T-cell (primary cell): ENCODE data around the gene SLC52A1. TPM values are rescaled to one million over a fixed set of nuclear protein-coding genes. Genes with fewer than 3 reads are reported as not detected.
A peak's percentile ranks its signal among the peaks of the same experiment; 100 is the strongest.

Experiments used
- ATAC-seq, 4 experiments: fragments of 200-7000 bp in 3 of 4; fragments of 150-1000 bp in 1 of 4; cut with Tn5 transposase; replicated peaks in 1 of 4; 1 replicate in 3 of 4; 2 replicates in 1 of 4; pipeline ENCODE4 v1.10.0; 2021; ENCODE audit warnings: moderate library complexity in 3 of 4, mild to moderate bottlenecking in 2 of 4, moderate number of reproducible peaks in 1 of 4
- CTCF ChIA-PET, 2 donors: fragments of 300-600 bp; sonication (Branson Sonifier 250); formaldehyde crosslinking; loops; one replicate each; lab custom pipeline; 2022; ENCODE audit warnings: antibody characterized with exemption in 2 of 2; lab: Charles Lee
- POLR2A ChIA-PET, 2 donors: fragments of 300-600 bp; sonication (Branson Sonifier 250); formaldehyde crosslinking; loops; one replicate each; lab custom pipeline; 2022; ENCODE audit warnings: antibody characterized with exemption in 2 of 2; lab: Charles Lee
- DNase-seq, 35 experiments: peaks; one replicate each; pipeline versions ENCODE4 v3.0.0 to v3.0.0-alpha.2; 2013 to 2023
- H3K27ac ChIP-seq: one replicate; pipeline ENCODE4 v1.5.1; 2013; ENCODE audit warnings: low read length
- H3K27me3 ChIP-seq, 2 experiments: replicated peaks in 1 of 2; 1 replicate in 1 of 2; 2 replicates in 1 of 2; pipeline versions ENCODE4 v1.6.1 to v1.7.0; 2013; ENCODE audit warnings: low read length in 1 of 2, mixed read lengths in 1 of 2; ENCODE audit not compliant: control insufficient read depth in 2 of 2, insufficient read depth in 2 of 2; ENCODE audit errors: extremely low read depth in 1 of 2
- H3K36me3 ChIP-seq, 2 donors: 1 replicate in 1 of 2; 2 replicates in 1 of 2; pipeline versions ENCODE4 v1.6.1 to v1.7.0; 2013; ENCODE audit warnings: low read length in 1 of 2; ENCODE audit not compliant: control insufficient read depth in 2 of 2, insufficient read depth in 1 of 2; ENCODE audit errors: extremely low read depth in 1 of 2
- H3K4me1 ChIP-seq, 2 experiments: 1 replicate in 1 of 2; 2 replicates in 1 of 2; pipeline versions ENCODE4 v1.6.1 to v1.7.0; 2013; ENCODE audit warnings: low read length in 2 of 2, mixed read lengths in 1 of 2; ENCODE audit not compliant: insufficient read depth in 2 of 2, control insufficient read depth in 1 of 2; ENCODE audit errors: extremely low read depth in 1 of 2
- H3K4me3 ChIP-seq, 2 donors: 1 replicate in 1 of 2; 2 replicates in 1 of 2; pipeline versions ENCODE4 v1.5.1 to v1.7.0; 2013; ENCODE audit warnings: mild to moderate bottlenecking in 2 of 2, low read length in 1 of 2, moderate library complexity in 1 of 2; ENCODE audit not compliant: control insufficient read depth in 1 of 2; ENCODE audit errors: extremely low read depth in 1 of 2
- H3K9me3 ChIP-seq: 2 replicates; pipeline ENCODE4 v1.7.0; 2013
- H3K27ac Mint-ChIP-seq, 2 donors: one replicate each; pipeline ENCODE4 v1.8.0; 2020 to 2021; ENCODE audit warnings: mild to moderate bottlenecking in 2 of 2, mixed read lengths in 2 of 2
- H3K27me3 Mint-ChIP-seq, 2 donors: one replicate each; pipeline ENCODE4 v1.8.0; 2021 to 2022; ENCODE audit warnings: mixed read lengths in 2 of 2
- H3K36me3 Mint-ChIP-seq: one replicate; pipeline ENCODE4 v1.8.0; 2021; ENCODE audit warnings: mixed read lengths
- H3K4me1 Mint-ChIP-seq, 3 donors: one replicate each; pipeline ENCODE4 v1.8.0; 2020 to 2022; ENCODE audit warnings: mixed read lengths in 3 of 3, mild to moderate bottlenecking in 1 of 3
- H3K4me3 Mint-ChIP-seq, 3 donors: one replicate each; pipeline ENCODE4 v1.8.0; 2020 to 2022; ENCODE audit warnings: mild to moderate bottlenecking in 3 of 3, mixed read lengths in 3 of 3, moderate library complexity in 3 of 3
- H3K9me3 Mint-ChIP-seq, 3 donors: one replicate each; pipeline ENCODE4 v1.8.0; 2020 to 2022; ENCODE audit warnings: mixed read lengths in 3 of 3
- WGBS: methylation state at CpG from one replicate; pipeline ENCODE4 v1.1.5; 2013; ENCODE audit warnings: missing lambda C conversion rate; ENCODE audit not compliant: insufficient coverage; 5-methylcytosine and 5-hydroxymethylcytosine counted together
- total RNA-seq, 35 experiments: library from RNA in 6 of 35; stranded (reverse) in 6 of 35; fragments of 120-200 nt in 1 of 35; gene quantifications; one replicate each; pipeline versions ENCODE4 v1.2.1 to v1.2.4 and lab custom pipeline; 2013 to 2026

Gene SLC52A1
- total RNA-seq, 5 donors from 2014 or later (not counting 1 experiment from before 2014, with no cell fraction given), result 0.14 to 0.62 (median 0.25) TPM; not detected in 2

DNA sequence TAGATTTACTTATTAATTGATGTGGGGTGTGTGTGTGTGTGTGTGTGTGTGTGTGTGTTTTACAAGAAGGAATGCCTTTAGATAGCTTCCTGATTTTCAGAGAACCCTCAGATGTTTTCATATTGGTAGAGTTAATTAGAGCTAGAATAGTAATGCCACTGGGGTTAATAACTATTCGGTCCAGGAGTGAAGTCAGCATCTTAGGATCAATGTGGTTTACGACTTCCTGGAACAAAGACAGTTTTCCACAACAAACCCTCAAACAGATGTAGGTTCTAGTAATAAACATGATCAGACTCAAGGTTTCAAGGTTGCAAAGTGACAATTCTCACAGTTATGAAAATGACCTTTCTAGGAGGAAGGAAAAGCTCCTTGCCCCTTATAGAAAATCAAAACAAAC is 12.2 kb upstream of the SLC52A1 start:
- Histone ChIP-seq H3K27me3 (no peaks in the 10 kb centered on the region), H3K36me3 (no peaks in the 10 kb centered on the region), H3K4me3 (no peak overlapping the region), H3K27ac (peak overlapping the region; percentile 43), H3K4me1 (peaks cover 33 to 70% of the 10 kb centered on the region in 2 experiments), H3K9me3 (no peaks in the 10 kb centered on the region)
- CTCF ChIA-PET, result interaction anchor here in 1 of 2 donors (0.6 kb wide), 1 partner anchor 176 kb away, joined by 5 read pairs; no protein-coding TSS in a partner anchor
- Mint-ChIP-seq H3K36me3 (peaks cover 8% of the 10 kb centered on the region), H3K27me3 (no peaks in the 10 kb centered on the region), H3K4me3 (peak overlapping the region in 2 of 3 donors; percentile 18 to 52), H3K4me1 (peaks cover 67 to 76% (median 68%) of the 10 kb centered on the region in 3 donors), H3K27ac (peak overlapping the region; percentile 96 to 99), H3K9me3 (no peaks in the 10 kb centered on the region)
- DNase-seq (no peak), ATAC-seq (no peak)
- WGBS, result no CpG with 5 or more reads among the region's 2 CpGs
- POLR2A ChIA-PET, result no interaction called here

DNA sequence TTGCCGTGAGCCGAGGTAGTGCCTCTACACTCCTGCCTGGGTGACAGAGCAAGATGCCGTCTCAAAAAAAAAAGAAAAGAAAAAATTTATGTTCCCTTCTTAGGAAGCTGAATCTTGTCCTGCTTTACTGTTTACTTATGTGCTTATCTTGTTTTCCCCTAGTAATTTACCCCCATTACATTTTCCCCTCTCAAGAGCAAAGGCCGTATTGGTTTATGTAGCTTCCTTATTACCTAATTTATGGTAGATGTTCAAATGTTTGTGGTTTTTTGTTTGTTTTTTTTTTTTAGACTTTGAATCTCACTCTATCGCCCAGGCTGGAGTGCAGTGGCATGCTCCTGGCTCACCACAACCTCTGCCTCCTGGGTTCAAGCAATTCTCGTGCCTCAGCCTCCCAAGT is 10.3 kb upstream of the SLC52A1 start:
- Histone ChIP-seq H3K36me3 (no peaks in the 10 kb centered on the region), H3K4me3 (no peak overlapping the region), H3K4me1 (peaks cover 37 to 79% of the 10 kb centered on the region in 2 experiments), H3K27ac (peak overlapping the region; percentile 52), H3K9me3 (no peaks in the 10 kb centered on the region), H3K27me3 (no peaks in the 10 kb centered on the region)
- H3K9me3 Mint-ChIP-seq, result no peaks in the 10 kb centered on the region
- H3K27ac Mint-ChIP-seq, result peak overlapping the region; percentile 79 to 88
- 42% methylated on average over 3 of the region's 6 CpGs for WGBS
- H3K4me1 Mint-ChIP-seq, result peaks cover 73 to 81% (median 74%) of the 10 kb centered on the region in 3 donors
- DNase-seq (no peak), ATAC-seq (no peak)
- peak overlapping the region; percentile 32 to 56 (median 53) for H3K4me3 Mint-ChIP-seq
- ChIA-PET POLR2A (interaction anchor here (0.5 to 0.6 kb wide), 3 partner anchors 42 to 141 kb away, joined by 3 to 6 read pairs (median 3); no protein-coding TSS in a partner anchor), CTCF (interaction anchor here (0.6 to 1.2 kb wide), 4 partner anchors 15 to 33 kb away, joined by 4 to 8 read pairs (median 4); partner anchors contain the start of gene ZFP3 (in 1 of the 2))
- H3K36me3 Mint-ChIP-seq, result peaks cover 8% of the 10 kb centered on the region
- no peaks in the 10 kb centered on the region for H3K27me3 Mint-ChIP-seq

DNA sequence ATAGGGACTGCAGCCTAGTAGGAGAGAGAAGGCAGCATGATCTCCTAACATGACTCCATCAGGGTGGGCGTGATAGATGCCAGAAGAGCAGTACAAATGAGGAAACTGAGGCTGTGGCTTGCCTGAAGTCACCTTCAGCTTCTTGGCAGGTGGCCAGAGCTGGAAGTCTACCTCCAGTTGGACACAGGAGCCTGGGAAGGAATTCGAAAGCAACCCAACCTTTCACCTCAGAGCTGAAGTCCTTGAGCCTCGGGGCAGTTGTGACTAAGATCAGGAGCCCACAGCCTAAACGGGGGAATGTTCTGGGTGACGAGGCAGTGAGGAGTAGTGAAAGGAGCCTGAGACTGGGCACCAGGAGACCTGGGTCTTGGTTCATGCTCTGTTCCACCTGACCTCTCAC is 9.4 kb upstream of the SLC52A1 start:
- no peaks in the 10 kb centered on the region for H3K9me3 Mint-ChIP-seq
- 80% methylated on average over 3 of the region's 5 CpGs for WGBS
- H3K27ac ChIP-seq, result no peak overlapping the region
- H3K36me3 Mint-ChIP-seq, result peaks cover 8% of the 10 kb centered on the region
- H3K27me3 ChIP-seq, result no peaks in the 10 kb centered on the region
- peaks cover 37 to 70% of the 10 kb centered on the region in 2 experiments for H3K4me1 ChIP-seq
- ChIA-PET POLR2A (no interaction called here), CTCF (no interaction called here)
- peak overlapping the region in 1 of 3 donors; percentile 81 for H3K4me3 Mint-ChIP-seq
- H3K27me3 Mint-ChIP-seq, result no peaks in the 10 kb centered on the region
- peak overlapping the region; percentile 79 to 88 for H3K27ac Mint-ChIP-seq
- peaks cover 65 to 78% (median 70%) of the 10 kb centered on the region in 3 donors for H3K4me1 Mint-ChIP-seq
- no peak overlapping the region for H3K4me3 ChIP-seq
- H3K9me3 ChIP-seq, result no peaks in the 10 kb centered on the region
- no peak for ATAC-seq
- DNase-seq, result no peak
- no peaks in the 10 kb centered on the region for H3K36me3 ChIP-seq

DNA sequence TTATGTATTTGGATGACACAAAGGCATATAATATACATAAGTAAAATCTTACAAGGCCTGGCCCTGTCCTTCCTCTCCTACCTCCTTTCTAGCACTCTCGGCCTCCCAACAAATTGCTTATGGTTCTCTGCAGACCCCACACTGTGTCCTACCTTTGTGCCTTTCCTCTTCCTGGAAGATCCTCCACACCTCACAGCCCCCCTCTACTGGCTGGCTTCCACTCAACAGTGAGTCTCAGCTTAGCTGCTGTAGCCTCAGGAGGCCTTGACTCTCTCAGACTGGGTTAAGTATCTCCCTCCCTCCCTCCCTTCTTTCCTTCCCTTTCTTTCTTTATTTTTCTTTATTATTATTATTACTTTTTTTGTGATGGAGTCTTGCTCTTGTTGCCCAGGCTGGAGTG is 8.3 kb upstream of the SLC52A1 start:
- Mint-ChIP-seq H3K4me1 (peaks cover 58 to 69% (median 63%) of the 10 kb centered on the region in 3 donors), H3K9me3 (no peaks in the 10 kb centered on the region), H3K36me3 (peaks cover 8% of the 10 kb centered on the region), H3K27me3 (no peaks in the 10 kb centered on the region), H3K27ac (peak overlapping the region; percentile 93 to 95), H3K4me3 (peak overlapping the region; percentile 81 to 84 (median 81))
- Histone ChIP-seq H3K4me1 (peaks cover 33 to 59% of the 10 kb centered on the region in 2 experiments), H3K9me3 (no peaks in the 10 kb centered on the region), H3K4me3 (no peak overlapping the region), H3K27me3 (no peaks in the 10 kb centered on the region), H3K27ac (no peak overlapping the region), H3K36me3 (no peaks in the 10 kb centered on the region)
- ChIA-PET POLR2A (no interaction called here), CTCF (interaction anchor here in 1 of 2 donors (0.7 kb wide), 1 partner anchor 70 kb away, joined by 9 read pairs; no protein-coding TSS in a partner anchor)
- ATAC-seq (no peak), DNase-seq (no peak)
- WGBS, result 100% methylated on average over 1 of the region's 1 CpG

DNA sequence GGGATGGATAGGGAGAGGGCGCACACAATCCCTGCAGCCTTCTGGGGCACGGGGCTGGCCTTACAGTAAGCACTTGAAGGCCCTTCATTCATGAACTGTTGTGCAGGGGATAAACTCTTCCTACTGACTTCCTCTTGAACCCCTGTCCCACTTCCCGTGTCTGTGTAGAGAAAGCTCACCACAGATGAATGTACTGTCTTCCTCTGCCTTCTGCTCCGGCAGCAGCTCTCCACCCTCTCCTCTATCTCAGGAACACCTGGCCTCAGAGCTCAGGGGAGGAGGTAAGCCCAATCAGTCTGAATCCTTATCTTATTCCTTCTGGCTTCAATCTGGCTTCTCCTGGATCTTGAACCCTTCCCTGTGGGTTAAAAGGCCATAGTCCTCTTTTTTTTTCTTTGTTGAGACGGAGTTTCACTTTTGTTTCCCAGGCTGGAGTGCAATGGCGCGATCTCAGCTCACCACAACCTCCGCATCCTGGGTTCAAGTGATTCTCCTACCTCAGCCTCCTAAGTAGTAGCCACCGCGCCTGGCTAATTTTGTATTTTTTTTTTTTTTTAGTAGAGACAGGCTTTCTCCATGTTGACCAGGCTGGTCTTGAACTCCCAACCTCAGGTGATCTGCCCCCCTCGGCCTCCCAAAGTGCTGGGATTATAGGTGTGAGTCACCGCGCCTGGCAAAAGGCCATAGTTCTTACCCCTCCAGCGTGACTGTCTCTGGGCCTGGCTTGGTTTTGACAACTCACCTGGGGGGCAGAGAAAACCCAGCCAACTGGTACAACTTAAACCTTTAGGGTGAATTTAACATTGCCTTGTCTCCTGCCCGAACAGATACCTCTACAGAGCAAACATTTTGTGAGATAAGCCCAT is 7.2 kb upstream of the SLC52A1 start:
- H3K27ac Mint-ChIP-seq, result peak overlapping the region; percentile 93 to 95
- ChIA-PET POLR2A (interaction anchor here (0.6 kb wide), 2 partner anchors 8 to 12 kb away, joined by 3 to 7 read pairs; no protein-coding TSS in a partner anchor), CTCF (interaction anchor here (0.7 kb wide), 2 partner anchors 100 to 118 kb away, joined by 3 read pairs; no protein-coding TSS in a partner anchor)
- H3K4me3 Mint-ChIP-seq, result peak overlapping the region; percentile 81 to 84 (median 81)
- H3K36me3 ChIP-seq, result no peaks in the 10 kb centered on the region
- peaks cover 6% of the 10 kb centered on the region for H3K36me3 Mint-ChIP-seq
- H3K4me1 Mint-ChIP-seq, result peaks cover 51 to 59% (median 53%) of the 10 kb centered on the region in 3 donors
- peaks cover 27 to 52% of the 10 kb centered on the region in 2 experiments for H3K4me1 ChIP-seq
- H3K27me3 ChIP-seq, result no peaks in the 10 kb centered on the region
- H3K9me3 Mint-ChIP-seq, result no peaks in the 10 kb centered on the region
- DNase-seq (peak in 7 of 35 experiments; percentile 11 to 51 (median 30)), ATAC-seq (peak; percentile 64 to 85 (median 78))
- H3K27ac ChIP-seq, result peak overlapping the region; percentile 82
- H3K9me3 ChIP-seq, result no peaks in the 10 kb centered on the region
- no peaks in the 10 kb centered on the region for H3K27me3 Mint-ChIP-seq
- peak overlapping the region; percentile 33 to 55 for H3K4me3 ChIP-seq
- WGBS, result 83% methylated on average over 1 of the region's 15 CpGs

DNA sequence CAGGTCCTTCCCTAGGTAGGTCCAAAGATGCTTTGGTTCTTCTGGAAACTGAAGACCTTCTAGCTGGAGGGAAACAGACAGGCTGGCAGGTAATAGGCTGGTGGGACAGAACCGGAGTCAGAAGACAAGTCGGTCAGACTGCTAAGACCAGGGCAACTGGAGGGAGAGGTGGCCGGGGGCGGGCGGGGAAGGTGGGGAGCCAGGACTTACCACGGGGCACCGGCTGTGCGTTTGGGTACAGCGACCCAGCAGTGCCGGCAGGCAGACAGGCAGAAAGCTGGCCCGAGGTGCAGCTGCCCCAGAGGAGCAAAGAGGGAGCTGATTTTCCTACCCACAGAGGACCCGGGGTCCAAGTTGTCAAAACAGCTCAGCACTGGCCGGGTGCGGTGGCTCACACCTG is 575 bp downstream of the SLC52A1 start:
- Mint-ChIP-seq H3K36me3 (no peaks in the 10 kb centered on the region), H3K9me3 (no peaks in the 10 kb centered on the region), H3K27ac (no peak overlapping the region), H3K27me3 (no peaks in the 10 kb centered on the region), H3K4me3 (peak overlapping the region in 1 of 3 donors; percentile 36), H3K4me1 (peaks cover 26 to 30% (median 26%) of the 10 kb centered on the region in 3 donors)
- H3K4me3 ChIP-seq, result no peak overlapping the region
- ChIA-PET POLR2A (no interaction called here), CTCF (no interaction called here)
- H3K9me3 ChIP-seq, result no peaks in the 10 kb centered on the region
- no peak for DNase-seq
- WGBS, result 92% methylated on average over 8 of the region's 14 CpGs
- H3K27me3 ChIP-seq, result peaks cover 0 to 20% of the 10 kb centered on the region in 2 experiments
- ATAC-seq, result no peak
- peaks cover 10 to 36% of the 10 kb centered on the region in 2 experiments for H3K4me1 ChIP-seq
- H3K27ac ChIP-seq, result no peak overlapping the region
- no peaks in the 10 kb centered on the region for H3K36me3 ChIP-seq
